Keratinocyte (primary cell): Measurements from ENCODE around the gene THRB.

Experiments used
- CTCF ChIP-seq, 3 experiments: IDR thresholded peaks in 1 of 3; conservative IDR thresholded peaks in 1 of 3; optimal IDR thresholded peaks in 1 of 3; 2 replicates in 2 of 3; 3 replicates in 1 of 3; pipeline versions ENCODE3 to v1.5.1; 2011; ENCODE audit warnings: low read length in 3 of 3, mild to moderate bottlenecking in 3 of 3, moderate library complexity in 2 of 3, control low read depth in 1 of 3, inconsistent platforms in 1 of 3; ENCODE audit not compliant: insufficient read depth in 2 of 3; ENCODE audit errors: extremely low read depth in 1 of 3
- EZH2 ChIP-seq: IDR thresholded peaks from one replicate; pipeline ENCODE4 v1.6.1; 2012; ENCODE audit warnings: inconsistent platforms, mild to moderate bottlenecking, low read length, moderate library complexity

GRCh38 chr3:24306518-24306917 lies 188.1 kb downstream of the THRB start:
- no peak for TF ChIP-seq CTCF (optimal IDR thresholded peaks at IDR 0.05 in 1 of 3, IDR thresholded peaks at IDR 0.05 in 1 of 3, conservative IDR thresholded peaks at IDR 0.05 in 1 of 3; ENCODE audit: extremely low read depth in 1 of 3, insufficient read depth in 2 of 3, low read length in 3 of 3)
- TF ChIP-seq EZH2 = no peak
